ENCODE data around the gene DSG3. TPM values are rescaled to one million over a fixed set of nuclear protein-coding genes. Genes with fewer than 3 reads are reported as not detected.

The DSG3 gene
- total RNA-seq, 1 donor from 2014 or later = 0.13 TPM

DNA sequence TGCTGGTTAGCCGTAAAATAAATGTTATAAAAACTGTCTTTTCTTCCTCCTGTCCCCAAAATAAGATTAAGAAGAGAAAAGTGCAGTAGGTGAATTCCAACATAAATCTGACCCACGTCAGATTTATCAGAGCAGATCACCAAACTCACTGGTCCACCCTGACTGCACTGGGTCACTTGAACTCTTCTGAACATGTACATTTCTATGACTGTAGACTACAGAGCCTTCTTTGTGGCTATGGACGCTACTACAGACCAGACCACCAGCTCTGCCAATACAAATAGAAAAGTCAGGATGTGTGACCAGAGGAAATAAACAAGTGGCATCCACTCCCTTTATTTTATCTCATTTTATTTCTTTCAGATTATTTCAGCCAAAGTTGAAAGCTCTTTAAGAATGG is 62.0 kb downstream of the DSG3 start:
- TF ChIP-seq, protein P1, sequence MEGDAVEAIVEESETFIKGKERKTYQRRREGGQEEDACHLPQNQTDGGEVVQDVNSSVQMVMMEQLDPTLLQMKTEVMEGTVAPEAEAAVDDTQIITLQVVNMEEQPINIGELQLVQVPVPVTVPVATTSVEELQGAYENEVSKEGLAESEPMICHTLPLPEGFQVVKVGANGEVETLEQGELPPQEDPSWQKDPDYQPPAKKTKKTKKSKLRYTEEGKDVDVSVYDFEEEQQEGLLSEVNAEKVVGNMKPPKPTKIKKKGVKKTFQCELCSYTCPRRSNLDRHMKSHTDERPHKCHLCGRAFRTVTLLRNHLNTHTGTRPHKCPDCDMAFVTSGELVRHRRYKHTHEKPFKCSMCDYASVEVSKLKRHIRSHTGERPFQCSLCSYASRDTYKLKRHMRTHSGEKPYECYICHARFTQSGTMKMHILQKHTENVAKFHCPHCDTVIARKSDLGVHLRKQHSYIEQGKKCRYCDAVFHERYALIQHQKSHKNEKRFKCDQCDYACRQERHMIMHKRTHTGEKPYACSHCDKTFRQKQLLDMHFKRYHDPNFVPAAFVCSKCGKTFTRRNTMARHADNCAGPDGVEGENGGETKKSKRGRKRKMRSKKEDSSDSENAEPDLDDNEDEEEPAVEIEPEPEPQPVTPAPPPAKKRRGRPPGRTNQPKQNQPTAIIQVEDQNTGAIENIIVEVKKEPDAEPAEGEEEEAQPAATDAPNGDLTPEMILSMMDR (IDR thresholded peaks at IDR 0.05; ENCODE audit: unreplicated experiment) = no peak
- no peak overlapping the region for H3K4me3 Mint-ChIP-seq
- H3K27ac Mint-ChIP-seq = peak overlapping the region; percentile 76
- peaks cover 8% of the 10 kb centered on the region for H3K36me3 Mint-ChIP-seq
- no peaks in the 10 kb centered on the region for H3K9me3 Mint-ChIP-seq
- H3K27me3 Mint-ChIP-seq (ENCODE audit: low read depth) = no peaks in the 10 kb centered on the region
- DNase-seq (ENCODE audit: low spot score in 2 of 2, unreplicated experiment in 2 of 2) = no peak
- peaks cover 47% of the 10 kb centered on the region for H3K4me1 Mint-ChIP-seq

DNA sequence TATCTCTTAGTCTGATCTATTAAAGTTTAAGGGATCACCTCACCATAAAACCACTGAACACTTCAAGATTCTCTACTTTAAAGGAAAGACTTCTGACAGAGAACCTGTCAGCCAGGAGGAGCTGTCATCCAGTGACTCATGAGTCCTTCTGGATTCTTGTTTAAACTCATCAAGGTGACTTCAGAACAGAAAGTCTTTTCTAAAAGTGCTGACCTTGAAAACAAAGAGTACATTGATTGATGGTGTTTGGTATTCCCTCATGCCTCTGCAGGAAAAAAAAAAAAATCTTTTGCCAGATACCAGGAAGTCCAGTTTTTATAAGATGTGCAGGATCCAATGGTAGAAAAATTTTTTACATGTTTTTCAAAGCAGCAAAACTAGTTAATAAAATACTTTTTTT is 62.8 kb downstream of the DSG3 start:
- TF ChIP-seq, protein P1 (IDR thresholded peaks at IDR 0.05; ENCODE audit: unreplicated experiment) = no peak
- Mint-ChIP-seq H3K4me1 (peaks cover 48% of the 10 kb centered on the region), H3K27ac (peak overlapping the region; percentile 76), H3K4me3 (no peak overlapping the region), H3K9me3 (no peaks in the 10 kb centered on the region), H3K27me3 (ENCODE audit: low read depth) (no peaks in the 10 kb centered on the region), H3K36me3 (peaks cover 8% of the 10 kb centered on the region)
- no peak for DNase-seq (ENCODE audit: low spot score in 2 of 2, unreplicated experiment in 2 of 2)

DNA sequence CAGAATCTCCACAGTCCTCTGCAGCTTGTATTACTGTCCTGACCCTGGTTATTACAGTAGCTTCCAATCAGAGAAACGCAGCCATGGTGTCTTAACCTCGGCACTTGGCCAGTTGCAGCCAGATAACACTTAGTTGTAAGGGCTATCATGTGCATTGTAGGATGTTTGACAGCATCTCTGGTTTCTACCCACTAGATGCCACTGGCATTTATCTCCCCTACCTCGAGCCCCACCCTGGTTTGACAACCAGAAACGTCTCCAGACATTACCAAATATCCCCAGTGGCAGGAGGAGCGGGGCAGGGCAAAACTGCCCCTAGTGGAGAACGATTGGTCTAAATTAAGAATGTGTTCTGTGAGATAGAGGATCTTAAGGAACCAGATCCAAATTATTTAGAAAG is 63.6 kb downstream of the DSG3 start:
- Mint-ChIP-seq H3K36me3 (peaks cover 8% of the 10 kb centered on the region), H3K27me3 (ENCODE audit: low read depth) (no peaks in the 10 kb centered on the region), H3K9me3 (no peaks in the 10 kb centered on the region), H3K4me1 (peaks cover 48% of the 10 kb centered on the region), H3K4me3 (no peak overlapping the region), H3K27ac (peak overlapping the region; percentile 85)
- TF ChIP-seq, protein P1 (IDR thresholded peaks at IDR 0.05; ENCODE audit: unreplicated experiment) = no peak
- no peak for DNase-seq (ENCODE audit: low spot score in 2 of 2, unreplicated experiment in 2 of 2)

DNA sequence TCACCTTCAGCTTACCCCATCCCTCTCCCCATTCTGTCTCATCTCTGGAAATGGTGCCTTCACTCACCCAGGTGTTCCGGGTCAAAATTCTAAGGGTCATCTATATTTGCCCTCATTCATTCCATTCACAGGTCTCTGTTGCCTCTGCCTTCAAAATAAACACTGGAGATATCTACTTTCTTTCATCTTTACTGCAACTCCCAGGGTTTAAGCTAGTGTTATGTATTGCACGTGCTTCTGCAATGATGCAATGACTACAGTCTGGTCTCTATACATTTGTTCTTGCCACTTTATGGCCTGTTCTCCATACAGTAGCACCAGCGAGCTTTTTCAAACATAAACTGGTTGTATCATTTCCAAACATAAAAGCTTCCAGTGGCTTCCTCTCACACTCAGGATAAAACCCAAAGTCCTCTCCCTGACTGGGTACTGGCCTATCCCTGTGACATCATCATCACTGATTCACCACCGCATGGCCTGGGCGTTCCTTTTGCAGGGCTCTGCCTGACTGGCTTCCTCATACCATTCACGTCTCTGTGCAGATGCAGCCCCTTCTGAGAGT is 64.7 kb downstream of the DSG3 start:
- Mint-ChIP-seq H3K4me3 (no peak overlapping the region), H3K27me3 (ENCODE audit: low read depth) (no peaks in the 10 kb centered on the region), H3K27ac (peak overlapping the region; percentile 85), H3K4me1 (peaks cover 48% of the 10 kb centered on the region), H3K36me3 (peaks cover 6% of the 10 kb centered on the region), H3K9me3 (no peaks in the 10 kb centered on the region)
- DNase-seq (ENCODE audit: low spot score in 2 of 2, unreplicated experiment in 2 of 2) = no peak
- TF ChIP-seq, protein P1 (IDR thresholded peaks at IDR 0.05; ENCODE audit: unreplicated experiment) = no peak

DNA sequence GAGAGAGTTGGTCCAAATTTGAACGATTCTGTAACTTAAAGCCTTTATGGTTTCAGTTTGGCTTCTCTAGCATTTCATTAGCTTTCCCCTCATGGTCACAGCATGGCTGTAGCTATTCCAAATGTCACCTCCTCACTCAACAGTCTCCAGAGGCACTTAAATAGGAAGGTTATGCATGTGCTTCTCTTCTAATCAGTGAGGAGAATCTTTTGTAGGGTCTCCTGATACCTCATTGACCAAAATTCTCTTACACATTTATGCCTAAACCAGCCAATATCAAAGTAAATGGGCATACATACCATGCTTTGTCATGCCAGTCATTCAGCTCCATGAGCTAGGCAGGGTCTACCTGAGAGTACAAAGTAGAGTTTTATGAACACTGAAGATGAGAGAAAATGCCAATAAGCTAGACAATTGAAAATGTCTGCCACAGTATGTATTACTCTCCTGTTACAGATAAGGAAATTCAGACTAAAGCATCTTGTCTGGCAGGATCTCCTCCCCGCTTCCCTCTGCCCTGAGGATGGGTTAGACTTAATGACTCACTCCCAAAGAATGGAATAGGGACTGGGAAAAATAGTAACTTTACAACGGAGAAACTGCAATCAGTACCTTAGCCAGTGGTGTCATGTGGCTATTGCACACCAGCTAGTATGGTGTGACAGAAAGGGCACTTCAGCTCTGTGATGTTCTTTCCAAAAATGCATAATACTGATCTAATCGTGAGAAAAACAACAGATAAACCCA is 65.8 kb downstream of the DSG3 start:
- H3K36me3 Mint-ChIP-seq = peaks cover 2% of the 10 kb centered on the region
- H3K27me3 Mint-ChIP-seq (ENCODE audit: low read depth) = no peaks in the 10 kb centered on the region
- TF ChIP-seq, protein P1 (IDR thresholded peaks at IDR 0.05; ENCODE audit: unreplicated experiment) = no peak
- H3K27ac Mint-ChIP-seq = peak overlapping the region; percentile 85
- H3K4me1 Mint-ChIP-seq = peaks cover 48% of the 10 kb centered on the region
- DNase-seq (ENCODE audit: low spot score in 2 of 2, unreplicated experiment in 2 of 2) = no peak
- H3K9me3 Mint-ChIP-seq = no peaks in the 10 kb centered on the region
- no peak overlapping the region for H3K4me3 Mint-ChIP-seq

Data from mesothelial cell of epicardium (in vitro differentiated cells).